K562 treated with DMSO at 1 percent for 48 hours (cell line): Measurements from ENCODE around the gene GUCY1A2. TPM values are rescaled to one million over a fixed set of nuclear protein-coding genes. Genes with fewer than 3 reads are reported as not detected.

Source experiments
- total RNA-seq: library from RNA; unstranded; fragments of 300-600 nt; gene quantifications from 2 replicates; pipeline ENCODE4 v1.2.3, GENCODE V29; 2022; ENCODE audit warnings: low replicate concordance; ENCODE audit errors: extremely low read depth

The GUCY1A2 gene
- total RNA-seq: not detected in 2 replicates

GRCh38 chr11:107018219-107018901, at the start of gene GUCY1A2:
Gene GUCY1A2, minus strand, starts transcription at chr11:107018476. Its CDS starts 421 bp downstream, at chr11:107018055.

